B cell (primary cell): ENCODE results near the gene TMPRSS15.

ENCODE experiments used
- CTCF ChIP-seq: fragments of 200-600 bp; IDR thresholded peaks from one replicate; pipeline ENCODE4 v1.8.0; 2022; ENCODE audit warnings: antibody characterized with exemption, mild to moderate bottlenecking
- EZH2 ChIP-seq: IDR thresholded peaks from 2 replicates; pipeline ENCODE4 v1.6.1; 2012; ENCODE audit warnings: borderline replicate concordance, low read depth, mild to moderate bottlenecking, moderate library complexity, low read length; ENCODE audit not compliant: insufficient read depth, poor library complexity, severe bottlenecking

GRCh38 chr21:18451670-18452069 lies 48.1 kb upstream of the TMPRSS15 start:
- TF ChIP-seq CTCF (no peak), EZH2 (no peak)
